Thyroid gland (tissue), 4 donors: ENCODE data around the gene TROAP.

Experiments used
- CTCF ChIP-seq, 6 experiments: fragments of 200-600 bp in 3 of 6; fragments of 450-650 bp in 3 of 6; sonication (generic) in 3 of 6; IDR thresholded peaks; one replicate each; pipeline ENCODE4 v1.5.1; 2016 to 2019; ENCODE audit warnings: antibody characterized with exemption in 6 of 6, mild to moderate bottlenecking in 2 of 6, inconsistent platforms in 1 of 6, moderate library complexity in 1 of 6
- POLR2A ChIP-seq, 2 donors: fragments of 450-650 bp; IDR thresholded peaks; one replicate each; pipeline ENCODE4 v1.6.1; 2017; ENCODE audit warnings: antibody characterized with exemption in 2 of 2, mild to moderate bottlenecking in 2 of 2, moderate library complexity in 1 of 2

GRCh38 chr12:49288922-49289555 lies 34.0 kb upstream of the TROAP start:
- no peak for TF ChIP-seq CTCF (IDR thresholded peaks at IDR 0.05)
- no peak for TF ChIP-seq POLR2A (IDR thresholded peaks at IDR 0.05)
